ENCODE results near the gene RNF183. TPM values are rescaled to one million over a fixed set of nuclear protein-coding genes. Genes with fewer than 3 reads are reported as not detected.

RNF183 gene
- polyA plus RNA-seq, 1 donor from 2014 or later, result not detected

- Histone ChIP-seq H3F3A (ENCODE audit: insufficient read depth, low read length, poor library complexity, severe bottlenecking) (no peaks in the 10 kb centered on the region), H3K27ac (ENCODE audit: low read length) (no peak overlapping the region), H3K36me3 (ENCODE audit: insufficient read depth, low read length) (no peaks in the 10 kb centered on the region), H3K79me2 (replicated peaks; ENCODE audit: insufficient read depth, low read length) (no peaks in the 10 kb centered on the region), H2AFZ (ENCODE audit: low read depth, low read length) (no peak overlapping the region), H3K9me3 (ENCODE audit: low read length) (no peaks in the 10 kb centered on the region), H3K4me3 (ENCODE audit: low read length) (no peak overlapping the region), H3K9ac (ENCODE audit: low read length) (no peak overlapping the region), H4K20me1 (ENCODE audit: insufficient read depth) (no peaks in the 10 kb centered on the region), H3K4me2 (ENCODE audit: low read length) (no peak overlapping the region), H3K27me3 (ENCODE audit: insufficient read depth, low read depth, low read length) (no peaks in the 10 kb centered on the region), H3K9me2 (ENCODE audit: insufficient read depth, low read length) (no peaks in the 10 kb centered on the region)
- TF ChIP-seq RAD21 (conservative IDR thresholded peaks at IDR 0.05), result no peak
- no peak for TF ChIP-seq REST (IDR thresholded peaks at IDR 0.05; ENCODE audit: borderline replicate concordance)
- TF ChIP-seq CTCF (IDR thresholded peaks at IDR 0.05; ENCODE audit: poor library complexity, severe bottlenecking), result no peak
- no peak for TF ChIP-seq EP300 (conservative IDR thresholded peaks at IDR 0.05; ENCODE audit: poor library complexity, severe bottlenecking)
- no peak for TF ChIP-seq POLR2AphosphoS5 (IDR thresholded peaks at IDR 0.05)
- TF ChIP-seq TAF1 (IDR thresholded peaks at IDR 0.05; ENCODE audit: low read depth), result no peak
- no peak for TF ChIP-seq SMC3 (conservative IDR thresholded peaks at IDR 0.05; ENCODE audit: poor library complexity)
- no peak for TF ChIP-seq EZH2 (IDR thresholded peaks at IDR 0.05; ENCODE audit: borderline replicate concordance, insufficient read depth, low read length, poor library complexity, severe bottlenecking)
- TF ChIP-seq MXI1 (conservative IDR thresholded peaks at IDR 0.05; ENCODE audit: poor library complexity, severe bottlenecking), result no peak
Measured at GRCh38 chr9:113322671-113323070, 19.5 kb upstream of the RNF183 start.

- H3K4me3 ChIP-seq (ENCODE audit: low read length), result no peak overlapping the region
- no peak for TF ChIP-seq POLR2AphosphoS5 (IDR thresholded peaks at IDR 0.05)
- TF ChIP-seq RAD21 (conservative IDR thresholded peaks at IDR 0.05), result no peak
- TF ChIP-seq EP300 (conservative IDR thresholded peaks at IDR 0.05; ENCODE audit: poor library complexity, severe bottlenecking), result no peak
- TF ChIP-seq EZH2 (IDR thresholded peaks at IDR 0.05; ENCODE audit: borderline replicate concordance, insufficient read depth, low read length, poor library complexity, severe bottlenecking), result no peak
- no peak for TF ChIP-seq MXI1 (conservative IDR thresholded peaks at IDR 0.05; ENCODE audit: poor library complexity, severe bottlenecking)
- TF ChIP-seq CTCF (IDR thresholded peaks at IDR 0.05; ENCODE audit: poor library complexity, severe bottlenecking), result no peak
- TF ChIP-seq TAF1 (IDR thresholded peaks at IDR 0.05; ENCODE audit: low read depth), result no peak
- TF ChIP-seq SMC3 (conservative IDR thresholded peaks at IDR 0.05; ENCODE audit: poor library complexity), result no peak
- no peak for TF ChIP-seq REST (IDR thresholded peaks at IDR 0.05; ENCODE audit: borderline replicate concordance)
Measured at GRCh38 chr9:113320051-113320450, 16.9 kb upstream of the RNF183 start.

More at GRCh38 chr9:113320051-113320450, 16.9 kb upstream of the RNF183 start:
- Histone ChIP-seq H2AFZ (ENCODE audit: low read depth, low read length) (no peak overlapping the region), H3K79me2 (replicated peaks; ENCODE audit: insufficient read depth, low read length) (no peaks in the 10 kb centered on the region), H3K9me3 (ENCODE audit: low read length) (no peaks in the 10 kb centered on the region), H3K9me2 (ENCODE audit: insufficient read depth, low read length) (no peaks in the 10 kb centered on the region), H3K27ac (ENCODE audit: low read length) (no peak overlapping the region), H3F3A (ENCODE audit: insufficient read depth, low read length, poor library complexity, severe bottlenecking) (no peaks in the 10 kb centered on the region), H3K27me3 (ENCODE audit: insufficient read depth, low read depth, low read length) (no peaks in the 10 kb centered on the region), H3K9ac (ENCODE audit: low read length) (no peak overlapping the region), H4K20me1 (ENCODE audit: insufficient read depth) (no peaks in the 10 kb centered on the region), H3K36me3 (ENCODE audit: insufficient read depth, low read length) (no peaks in the 10 kb centered on the region), H3K4me2 (ENCODE audit: low read length) (no peak overlapping the region)

Measured in neural cell (in vitro differentiated cells).